ENCODE results near the gene RNF25. TPM values are rescaled to one million over a fixed set of nuclear protein-coding genes. Genes with fewer than 3 reads are reported as not detected.

RNF25 gene
- polyA plus RNA-seq, 2 donors = 18.2 to 20.5 TPM

- Histone ChIP-seq H3K9me3 (ENCODE audit: control insufficient read depth in 2 of 2, insufficient read depth in 1 of 2, low read depth in 1 of 2, low read length in 1 of 2) (no peaks in the 10 kb centered on the region), H3K4me3 (ENCODE audit: low read depth in 1 of 2, low read length in 2 of 2) (no peak overlapping the region), H3K27ac (ENCODE audit: low read depth in 2 of 2, low read length in 1 of 2) (no peak overlapping the region), H3K36me3 (ENCODE audit: control insufficient read depth in 2 of 2, insufficient read depth in 2 of 2, low read length in 1 of 2) (no peaks in the 10 kb centered on the region), H3K27me3 (ENCODE audit: control insufficient read depth in 1 of 2, insufficient read depth in 2 of 2, low read length in 2 of 2) (no peaks in the 10 kb centered on the region), H3K4me1 (ENCODE audit: control insufficient read depth in 2 of 2, insufficient read depth in 2 of 2, low read length in 1 of 2) (no peaks in the 10 kb centered on the region)
- 91 to 95% methylated on average over 9 of the region's 9 CpGs for WGBS, 2 donors
Observed at GRCh38 chr2:218618102-218618860, 53.5 kb downstream of the RNF25 start.

- Histone ChIP-seq H3K36me3 (ENCODE audit: control insufficient read depth in 2 of 2, insufficient read depth in 2 of 2, low read length in 1 of 2) (no peaks in the 10 kb centered on the region), H3K27ac (ENCODE audit: low read depth in 2 of 2, low read length in 1 of 2) (peak overlapping the region; percentile 6 to 87)
Observed at GRCh38 chr2:218615868-218616315, 55.9 kb downstream of the RNF25 start.

More at GRCh38 chr2:218615868-218616315, 55.9 kb downstream of the RNF25 start:
- 73 to 74% methylated on average over 6 of the region's 6 CpGs for WGBS, 2 donors
- H3K4me3 ChIP-seq (ENCODE audit: low read depth in 1 of 2, low read length in 2 of 2) = no peak overlapping the region
- H3K27me3 ChIP-seq (ENCODE audit: control insufficient read depth in 1 of 2, insufficient read depth in 2 of 2, low read length in 2 of 2) = no peaks in the 10 kb centered on the region
- no peaks in the 10 kb centered on the region for H3K9me3 ChIP-seq (ENCODE audit: control insufficient read depth in 2 of 2, insufficient read depth in 1 of 2, low read depth in 1 of 2, low read length in 1 of 2)
- H3K4me1 ChIP-seq (ENCODE audit: control insufficient read depth in 2 of 2, insufficient read depth in 2 of 2, low read length in 1 of 2) = no peaks in the 10 kb centered on the region

Other genes with a start within 250 kb of the RNF25 start
- gene USP37, start 103.7 kb downstream of the RNF25 start, polyA plus RNA-seq = 1 to 10 TPM; 1.8 to 2.3 TPM
- gene CNOT9, start 103.2 kb downstream of the RNF25 start, polyA plus RNA-seq = 10 to 100 TPM; 14.5 to 17.6 TPM
- 1 to 10 TPM; 4.3 to 5.4 TPM for gene PLCD4, start 64.1 kb downstream of the RNF25 start, polyA plus RNA-seq
- gene ZNF142, start 12.4 kb downstream of the RNF25 start, polyA plus RNA-seq = 10 to 100 TPM in 1 of 2 donors, 1 to 10 TPM in 1; 5.3 to 10.1 TPM
- gene BCS1L, start 12.3 kb downstream of the RNF25 start, polyA plus RNA-seq = 10 to 100 TPM; 38.5 to 53.8 TPM
- 10 to 100 TPM; 10.8 to 20.7 TPM for gene STK36, start 84 bp upstream of the RNF25 start, polyA plus RNA-seq
- 10 to 100 TPM; 11.5 to 20.0 TPM for gene TTLL4, start 38.8 kb upstream of the RNF25 start, polyA plus RNA-seq
- gene CYP27A1, start 110.1 kb upstream of the RNF25 start, polyA plus RNA-seq = 1 to 10 TPM; 3.3 to 5.4 TPM
- gene PRKAG3, start 159.8 kb upstream of the RNF25 start, polyA plus RNA-seq = under 1 TPM in 1 of 2 donors, not detected in 1; 0.02 TPM
- under 1 TPM; 0.31 to 0.76 TPM for gene WNT6, start 187.8 kb upstream of the RNF25 start, polyA plus RNA-seq
- gene WNT10A, start 208.8 kb upstream of the RNF25 start, polyA plus RNA-seq = 10 to 100 TPM in 1 of 2 donors, 1 to 10 TPM in 1; 9.6 to 13.7 TPM

Data from esophagus (tissue), 2 donors.